ENCODE results near the gene STIMATE.

The STIMATE gene

DNA sequence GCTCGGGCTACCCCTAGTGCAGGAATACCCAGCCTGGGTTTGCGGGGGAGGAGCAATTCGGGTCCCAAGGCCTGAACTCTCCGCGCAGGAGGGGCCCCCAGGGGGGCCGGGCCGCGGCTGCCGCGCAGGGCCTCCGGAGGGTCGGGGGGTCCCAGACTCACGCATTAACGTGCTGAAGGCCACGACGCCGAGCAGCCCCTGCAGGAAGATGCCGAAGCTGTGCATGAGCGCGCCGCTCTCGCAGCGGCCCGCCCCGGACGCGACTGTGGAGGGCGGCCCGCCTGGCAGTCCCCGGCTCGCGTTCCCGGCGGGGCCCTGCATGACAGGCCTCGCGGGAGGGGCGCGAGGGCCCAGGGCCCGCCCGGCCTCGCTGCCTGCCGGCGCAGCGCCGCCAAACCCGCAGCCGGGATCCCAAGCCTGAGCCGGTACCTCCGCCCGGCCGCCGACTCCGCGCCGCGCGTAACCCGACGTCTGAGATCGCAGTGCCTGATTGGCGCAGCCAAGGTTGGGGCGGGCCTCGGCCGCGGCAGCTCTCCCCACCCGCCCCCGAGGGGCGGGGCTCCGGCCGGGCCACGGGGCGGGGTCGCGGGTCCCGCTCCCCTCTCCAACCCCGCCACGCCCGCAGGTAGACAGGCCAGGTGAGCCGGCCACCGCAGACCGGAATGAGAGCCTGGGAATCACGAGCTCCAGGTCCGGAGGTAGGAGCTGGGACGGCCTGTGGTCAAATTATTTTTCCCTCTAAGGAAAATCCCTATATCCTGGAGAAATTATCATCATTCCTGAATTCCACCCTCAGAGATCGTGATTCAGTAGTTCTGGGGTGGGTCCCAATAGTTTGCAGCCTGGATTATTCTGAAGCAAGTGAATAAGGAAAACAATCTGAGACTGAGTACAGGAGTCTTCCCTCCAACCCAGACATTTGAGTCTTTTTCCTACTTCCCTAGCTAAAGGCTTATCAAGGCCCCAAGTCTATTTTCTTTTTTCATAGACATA lies at the start of gene STIMATE:
STIMATE (minus strand) TSS at position 419 of the 993 bp plus-strand sequence; CDS start at position 321, 98 bp downstream.
- peak; percentile 100 for DNase-seq (ENCODE audit: low spot score)

DNA sequence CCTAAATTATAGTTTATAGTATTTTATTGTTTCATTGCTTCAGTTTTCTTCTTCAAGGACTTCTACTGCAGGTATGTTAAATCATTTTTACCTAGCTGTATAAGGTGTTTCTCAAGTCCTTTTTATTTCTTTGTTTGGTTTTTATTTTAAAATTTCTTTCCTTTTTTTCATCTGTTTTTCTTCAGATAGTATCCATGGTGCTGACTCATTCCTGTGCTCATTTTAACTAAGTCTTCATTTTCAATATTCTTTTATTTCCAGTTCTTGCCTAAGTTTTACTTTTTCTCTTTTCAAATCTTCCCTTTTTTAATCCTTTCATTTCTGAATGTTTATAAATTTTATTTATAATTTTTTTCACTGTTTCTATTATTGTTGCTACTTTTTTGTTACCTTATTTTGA lies 42.3 kb upstream of the STIMATE start:
- no peak for DNase-seq (ENCODE audit: low spot score)

DNA sequence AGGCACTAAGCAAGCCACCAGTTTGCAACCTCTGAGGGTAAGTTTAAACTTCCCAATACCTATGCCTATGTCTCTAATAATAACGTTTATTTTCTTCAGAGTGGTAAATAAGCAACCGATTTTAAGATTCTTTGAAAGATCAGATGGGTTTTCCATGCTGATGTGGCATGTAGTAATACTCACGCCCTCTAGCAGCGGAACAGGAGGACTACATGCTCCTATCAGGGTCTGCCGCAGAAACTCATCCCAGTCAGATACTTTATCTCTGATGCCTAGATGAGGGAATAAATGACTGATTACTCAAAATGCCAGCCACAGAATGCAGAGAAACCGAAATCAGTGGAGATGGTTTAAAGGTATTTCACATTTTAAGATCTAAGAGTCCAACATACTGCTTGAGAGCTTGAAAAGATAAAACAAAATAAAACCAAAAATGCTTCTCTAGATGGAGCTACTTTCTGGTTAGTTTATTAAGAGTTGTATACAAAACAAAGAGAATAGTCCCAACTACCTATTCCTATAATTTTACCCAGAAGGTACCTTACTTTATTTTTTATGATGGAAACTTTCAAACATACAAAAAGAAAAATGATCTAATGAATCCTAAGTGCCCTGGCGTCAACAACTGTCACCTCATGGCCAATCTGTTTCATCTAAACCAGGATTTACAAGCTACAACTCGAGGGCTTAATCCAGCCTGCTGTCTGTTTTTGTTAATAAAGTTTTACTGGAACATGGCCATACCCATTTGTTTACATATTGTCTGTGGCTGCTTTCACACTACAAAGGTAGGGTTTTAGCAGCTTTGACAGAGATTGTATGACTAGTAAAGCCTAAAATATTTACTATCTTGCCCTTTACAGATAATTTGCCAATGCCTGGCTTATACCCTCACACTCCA lies 37.5 kb upstream of the STIMATE start:
- DNase-seq (ENCODE audit: low spot score): peak; percentile 72

DNA sequence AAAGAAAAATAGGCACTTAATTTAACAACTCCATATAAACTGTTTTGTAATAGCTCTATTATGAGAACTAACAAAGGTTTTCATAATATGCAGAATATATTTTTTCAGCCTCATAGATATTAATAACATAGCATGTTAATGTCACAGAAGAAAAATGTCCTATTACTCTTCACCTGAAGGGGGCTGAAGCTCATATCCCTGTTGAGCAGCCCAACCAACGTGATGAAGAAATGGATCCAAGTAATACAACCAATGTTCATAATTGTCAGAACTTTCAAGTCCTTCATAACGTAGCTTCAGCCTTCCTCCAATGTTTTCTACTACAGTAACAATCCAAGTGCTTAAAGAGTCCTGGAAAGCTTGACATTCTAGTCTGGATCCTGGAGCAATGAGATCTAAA lies 34.5 kb upstream of the STIMATE start:
- DNase-seq (ENCODE audit: low spot score): no peak

DNA sequence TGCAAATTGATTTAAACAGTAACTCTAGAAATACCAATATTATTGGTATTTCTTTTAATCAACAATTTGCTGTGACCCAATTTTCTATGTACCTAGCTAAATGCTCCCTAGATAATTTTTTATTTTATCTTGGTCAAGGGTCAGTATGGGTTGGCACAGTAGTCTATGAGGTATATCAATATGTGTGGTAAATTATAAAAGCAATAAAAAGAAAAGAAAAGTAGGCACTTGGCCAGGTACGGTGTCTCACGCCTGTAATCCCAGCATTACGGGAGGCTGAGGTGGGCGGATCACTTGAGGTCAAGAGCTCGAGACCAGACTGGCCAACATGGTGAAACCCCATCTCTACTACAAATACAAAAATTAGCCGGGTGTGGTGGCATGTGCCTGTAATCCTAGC lies 34.0 kb upstream of the STIMATE start:
- DNase-seq (ENCODE audit: low spot score): no peak

DNA sequence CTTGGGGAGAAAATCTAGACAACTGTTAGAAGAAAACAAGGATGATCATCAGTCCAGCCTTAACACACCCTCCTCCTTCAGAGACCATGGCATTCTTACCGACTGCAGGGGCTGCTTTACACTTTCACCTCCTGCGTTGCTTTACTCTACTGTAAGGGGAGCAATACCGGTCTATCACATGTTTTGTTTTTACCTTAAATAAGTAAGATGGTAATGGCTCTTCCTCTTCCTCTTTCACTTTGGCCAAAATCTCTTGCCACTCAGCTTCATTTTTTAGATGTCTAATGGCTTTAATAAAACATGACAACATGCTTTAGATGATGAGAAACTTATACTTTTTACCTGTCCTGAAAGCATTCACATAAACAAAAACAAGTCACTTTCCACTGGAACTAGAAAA lies 33.4 kb upstream of the STIMATE start:
- DNase-seq (ENCODE audit: low spot score): no peak

DNA sequence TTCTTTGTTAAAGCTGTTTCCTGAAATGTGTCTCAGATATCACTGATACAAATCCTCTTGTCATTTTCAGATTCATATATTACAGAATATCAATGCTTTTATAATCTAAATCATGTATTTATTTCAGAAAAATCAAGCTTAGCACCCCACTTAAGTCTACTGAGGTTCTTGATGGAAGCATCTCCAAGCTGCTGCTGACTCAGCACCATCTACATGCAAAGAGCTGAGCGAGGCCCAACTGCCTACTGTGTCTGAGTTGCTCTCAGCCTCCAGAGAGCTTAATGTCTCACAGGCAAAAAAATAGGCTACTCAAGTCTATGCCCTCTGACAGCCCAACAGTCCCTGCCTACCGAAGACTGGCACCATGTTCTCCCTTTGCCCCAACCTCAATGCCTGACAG lies 29.2 kb upstream of the STIMATE start:
- DNase-seq (ENCODE audit: low spot score): no peak

DNA sequence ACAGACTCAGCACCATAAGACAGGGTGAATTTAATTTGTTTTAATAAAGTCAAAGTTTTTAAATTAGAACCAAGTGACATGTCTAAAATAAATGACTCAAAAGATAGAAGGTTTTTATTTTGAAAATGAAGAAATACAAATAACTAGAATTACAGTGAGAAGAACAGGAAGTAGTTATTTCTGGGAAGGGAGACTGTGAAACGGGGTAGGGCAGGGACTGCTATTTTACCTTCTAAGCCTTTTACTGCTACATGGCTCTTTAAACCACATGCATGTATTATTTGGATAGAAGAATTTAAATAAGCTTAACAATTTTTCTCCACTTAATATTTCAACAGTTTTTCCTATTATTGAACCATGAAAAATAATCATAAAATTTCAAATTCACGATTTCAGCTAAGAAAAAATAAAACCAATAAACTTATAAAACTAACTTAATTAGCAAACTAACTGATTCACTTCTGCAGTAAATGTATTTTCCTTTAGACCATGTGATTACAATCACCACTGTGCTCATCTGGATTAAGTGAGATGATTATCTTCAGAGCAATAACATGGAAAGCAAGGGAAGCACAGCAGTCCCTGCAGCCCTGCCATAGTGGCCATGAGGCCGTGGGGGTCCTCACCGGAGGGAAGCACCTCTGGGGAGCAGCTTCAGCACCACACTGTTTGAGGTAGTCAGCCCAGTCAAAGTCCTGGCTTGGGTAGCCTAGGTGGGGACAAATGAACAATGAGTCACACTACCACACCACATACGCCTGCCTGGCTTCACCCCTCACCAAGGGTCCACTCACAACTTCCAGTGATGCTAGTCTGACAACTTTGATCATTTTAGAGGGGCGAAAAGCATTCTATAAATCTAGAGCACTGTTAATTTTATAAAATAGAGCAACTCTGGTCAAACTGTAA lies 28.3 kb upstream of the STIMATE start:
- DNase-seq (ENCODE audit: low spot score): no peak

DNA sequence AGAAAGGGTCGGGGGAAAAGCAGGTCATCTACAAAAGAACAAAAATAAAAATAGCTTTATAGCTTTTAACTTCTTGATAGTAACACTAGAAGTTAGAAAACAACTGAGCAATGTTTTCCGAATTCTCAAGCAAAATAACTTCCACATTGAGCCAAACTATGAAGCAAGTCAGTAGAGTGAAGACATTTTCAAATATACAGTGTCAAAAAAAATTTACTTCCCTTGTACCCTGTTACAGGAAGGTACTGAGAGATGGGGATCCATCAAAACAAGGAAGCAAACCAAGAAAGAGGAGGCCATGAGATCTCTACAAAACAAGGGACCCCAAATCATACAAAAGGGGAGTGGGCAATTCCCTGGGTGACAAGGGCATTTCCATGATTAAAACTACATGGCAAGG lies 26.6 kb upstream of the STIMATE start:
- DNase-seq (ENCODE audit: low spot score): no peak

DNA sequence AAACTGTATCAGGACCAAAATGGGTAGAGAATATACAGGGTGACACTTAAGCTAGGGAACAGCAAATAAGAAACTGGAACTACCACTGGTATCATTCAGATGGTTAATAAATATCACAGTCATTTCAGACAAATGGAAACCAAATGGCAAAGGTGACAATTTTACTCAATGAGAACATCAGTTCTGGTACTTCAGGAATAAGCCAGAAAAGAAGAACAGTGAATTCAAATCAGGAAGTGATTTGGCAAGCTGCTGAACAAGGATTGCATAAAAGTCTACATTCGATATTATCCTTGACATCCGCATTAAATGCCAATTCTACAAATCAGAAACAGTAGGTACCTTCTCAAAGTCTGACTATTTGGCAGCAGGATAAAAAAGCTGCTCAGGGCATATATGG lies 23.5 kb upstream of the STIMATE start:
- no peak for DNase-seq (ENCODE audit: low spot score)

DNA sequence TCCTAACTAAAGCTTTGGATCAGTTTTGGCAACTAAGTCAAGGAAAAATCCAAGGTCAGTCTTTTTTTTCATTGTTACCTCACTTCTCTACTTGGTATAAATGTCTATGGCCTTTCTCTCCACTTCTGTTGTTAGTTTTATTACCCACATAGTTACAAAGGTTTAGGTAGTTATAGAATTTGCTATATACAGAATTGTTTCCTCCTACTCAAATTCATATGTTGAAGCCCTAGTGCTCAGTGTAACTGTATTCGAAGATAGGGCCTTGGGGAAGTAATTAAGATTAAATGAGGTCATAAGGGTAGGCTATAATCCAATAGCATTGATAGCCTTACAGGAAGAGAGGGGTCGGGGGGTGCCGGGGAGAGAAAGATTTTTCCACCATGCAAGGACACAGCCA lies 19.7 kb upstream of the STIMATE start:
- DNase-seq (ENCODE audit: low spot score): no peak

DNA sequence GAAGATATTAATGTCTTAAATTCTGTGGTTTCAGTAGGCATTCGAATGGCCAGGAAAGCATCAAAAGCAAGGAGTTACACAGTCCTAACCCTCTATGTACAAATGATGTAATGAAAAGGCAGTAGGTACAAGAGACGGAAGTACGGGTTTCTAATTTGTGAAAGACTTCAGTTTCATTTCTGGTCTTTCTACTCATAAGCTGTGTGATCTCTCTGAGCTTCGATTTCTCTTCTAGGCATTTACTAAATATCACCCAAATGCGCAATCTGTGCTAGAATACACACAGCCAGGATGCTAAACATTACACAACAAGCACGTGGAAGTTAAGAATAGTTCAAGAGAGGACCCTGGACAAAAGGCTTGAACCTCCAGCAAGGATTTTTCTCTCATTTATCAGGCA lies 17.9 kb upstream of the STIMATE start:
- no peak for DNase-seq (ENCODE audit: low spot score)

DNA sequence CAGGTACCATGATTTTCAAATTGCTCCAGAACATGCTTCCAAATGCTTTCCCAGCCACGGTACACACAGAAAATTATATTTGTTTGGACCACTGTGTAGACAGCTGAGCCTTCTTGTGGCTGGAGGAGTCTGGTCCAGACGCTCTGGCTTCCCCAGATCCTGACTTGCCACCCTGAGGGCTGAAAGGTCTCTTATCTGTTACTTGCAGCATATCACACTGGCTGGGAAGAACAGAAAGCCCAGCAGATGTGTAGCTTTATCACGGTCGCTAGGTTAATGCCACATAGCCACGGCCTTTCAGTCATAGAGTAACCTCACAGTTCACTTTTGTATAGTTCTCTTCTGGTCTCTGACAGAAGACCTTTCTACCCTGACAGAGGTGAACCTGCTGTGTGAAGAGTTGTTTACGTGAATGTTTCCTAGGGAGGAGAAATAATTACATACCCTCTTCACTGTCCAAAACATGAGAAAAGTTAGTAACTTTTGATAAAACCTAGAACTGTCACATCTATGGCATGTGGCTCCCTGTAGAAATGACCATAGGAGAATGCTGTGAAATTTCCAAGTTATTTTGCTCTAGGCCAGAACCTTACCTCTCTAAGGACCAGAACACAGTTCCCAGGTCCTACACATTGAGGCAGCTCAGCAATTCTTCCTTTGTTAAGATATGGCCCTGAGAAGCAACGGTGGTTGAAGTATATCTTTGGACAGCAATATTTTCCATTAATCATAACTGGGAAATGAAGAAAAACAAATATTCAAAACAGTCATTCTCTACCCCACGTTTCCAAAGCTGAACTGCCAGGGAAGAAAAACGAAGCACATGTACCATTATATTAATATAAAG lies 15.8 kb upstream of the STIMATE start:
- DNase-seq (ENCODE audit: low spot score): no peak

DNA sequence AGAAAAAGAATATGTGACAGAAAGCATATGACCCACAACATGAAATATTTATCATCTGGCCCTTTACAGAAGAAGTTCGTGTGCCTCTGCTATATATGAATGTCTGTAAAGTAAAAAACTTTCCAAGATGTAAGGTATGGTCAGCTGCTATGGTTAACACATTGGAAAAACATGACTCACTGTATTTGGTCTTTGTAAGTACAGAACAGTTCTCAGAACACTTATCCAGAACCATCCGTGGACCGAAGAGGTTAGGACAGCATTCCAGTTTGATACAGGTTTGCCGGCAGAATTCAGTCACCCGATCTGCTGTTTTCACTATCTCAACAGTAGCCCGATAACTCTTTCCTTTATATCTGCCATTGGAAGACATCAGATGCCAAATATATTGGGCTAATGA lies 13.5 kb upstream of the STIMATE start:
- DNase-seq (ENCODE audit: low spot score): no peak

DNA sequence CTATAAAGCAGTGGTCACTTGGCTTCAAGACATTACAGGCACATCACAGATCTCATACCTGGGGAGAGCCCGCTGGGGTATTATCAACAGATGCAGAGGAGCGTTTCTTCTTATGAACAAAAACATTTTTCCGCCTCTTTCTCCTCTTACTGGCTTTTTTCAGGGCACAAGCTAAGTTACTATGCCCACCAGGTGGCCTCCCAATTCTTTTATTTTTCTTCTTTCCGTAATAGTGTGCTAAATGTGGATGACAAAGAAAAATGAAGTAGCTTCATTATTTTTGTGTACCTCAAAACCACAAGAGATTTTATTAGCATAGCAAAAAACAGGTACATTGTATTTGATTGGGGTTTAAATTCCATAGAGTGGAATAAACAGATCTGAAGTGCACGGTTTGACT lies 10.1 kb upstream of the STIMATE start:
- no peak for DNase-seq (ENCODE audit: low spot score)

DNA sequence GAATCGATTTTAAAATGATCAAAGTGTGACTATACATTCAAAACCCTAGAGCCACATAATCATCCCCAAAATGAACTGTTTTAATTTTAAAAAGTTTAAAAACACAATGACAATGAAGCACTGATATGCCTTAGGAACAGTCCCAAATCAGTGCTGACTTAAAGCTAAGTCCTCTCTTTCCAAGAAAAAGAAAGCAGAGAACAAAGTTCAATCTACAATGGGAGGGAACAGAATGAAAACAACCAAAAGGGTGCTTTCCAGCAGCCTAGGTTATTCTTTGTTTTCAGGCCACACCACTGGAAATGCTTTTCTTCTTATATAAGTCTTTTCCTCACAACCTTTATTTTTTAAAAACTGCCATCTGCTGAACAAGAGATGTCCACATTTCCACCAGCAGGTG lies 7.2 kb upstream of the STIMATE start:
- DNase-seq (ENCODE audit: low spot score): no peak

DNA sequence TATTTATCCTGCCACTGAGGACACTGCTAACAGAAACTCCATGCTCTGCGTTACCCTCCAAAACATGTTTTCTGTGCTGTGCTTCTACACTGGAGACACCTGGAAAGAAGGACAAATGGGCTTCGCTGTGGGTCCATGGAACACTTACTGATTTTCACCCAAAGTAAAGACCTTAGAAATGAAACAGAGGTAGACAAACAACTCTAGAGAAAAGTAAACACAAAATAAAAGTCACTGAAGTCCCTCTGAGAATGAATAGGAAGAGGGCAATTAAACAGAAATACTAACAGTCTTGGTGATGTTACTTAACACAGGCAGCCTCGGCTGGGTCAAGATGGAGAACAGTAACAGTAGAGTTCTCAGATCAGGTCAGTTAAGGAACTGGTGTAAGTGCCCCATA lies 6.7 kb upstream of the STIMATE start:
- no peak for DNase-seq (ENCODE audit: low spot score)

DNA sequence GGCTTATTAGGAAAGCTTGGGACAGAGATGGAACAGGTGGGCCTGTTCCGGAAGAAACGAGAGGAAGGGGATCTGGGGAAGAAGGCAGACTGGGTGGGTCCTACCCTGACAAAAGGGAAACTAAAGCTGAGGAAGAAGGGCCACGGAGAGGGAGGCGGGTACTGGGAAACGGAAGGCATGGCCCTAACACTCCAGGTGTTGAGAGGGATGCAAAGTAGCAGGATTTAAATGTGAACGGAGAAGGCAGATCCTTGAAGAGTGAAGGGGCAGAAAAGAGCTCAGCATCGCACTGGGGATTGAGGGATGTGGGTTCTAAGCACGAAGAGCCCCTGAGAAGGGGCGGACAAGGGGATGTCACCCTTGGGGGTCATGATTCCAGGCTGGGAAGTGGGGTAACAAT lies 735 bp downstream of the STIMATE start:
- peak; percentile 63 for DNase-seq (ENCODE audit: low spot score)

DNA sequence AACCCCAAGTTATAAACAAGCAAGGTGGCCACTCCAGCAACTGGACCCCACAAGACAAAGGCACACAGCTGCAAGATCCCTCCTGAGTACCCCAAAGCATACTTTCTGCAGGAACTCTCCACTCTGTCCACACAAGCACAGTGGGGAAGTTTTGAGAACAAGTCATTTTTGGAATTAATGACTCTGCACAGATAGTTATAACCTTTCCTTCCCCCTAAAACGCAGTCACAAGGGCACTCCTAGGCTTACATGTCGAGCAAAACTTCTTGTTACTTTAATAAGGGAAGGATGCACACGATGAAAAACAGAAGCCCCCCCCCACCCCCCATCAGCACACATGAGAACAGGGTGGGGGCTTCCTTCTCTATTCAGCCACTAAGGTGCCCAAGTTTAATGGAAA lies 1.2 kb downstream of the STIMATE start:
- no peak for DNase-seq (ENCODE audit: low spot score)

DNA sequence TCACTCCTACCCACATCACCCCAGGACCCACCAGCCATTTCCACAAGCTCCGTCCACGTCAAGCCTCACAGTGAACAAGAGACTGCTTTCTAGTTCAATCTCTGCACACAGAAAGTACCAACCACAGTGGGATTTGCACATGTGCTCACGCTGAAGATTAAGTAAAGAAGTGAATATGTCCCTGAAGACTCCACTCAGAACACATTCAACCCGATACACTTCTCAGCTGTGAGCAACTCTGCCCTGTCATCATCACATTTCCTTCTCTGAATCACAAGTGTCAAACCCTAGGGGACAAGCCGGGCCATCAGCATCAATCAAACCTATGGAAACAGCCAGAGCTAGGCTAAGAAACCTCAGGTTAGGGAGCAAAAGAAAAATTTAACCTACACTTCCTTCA lies 1.9 kb downstream of the STIMATE start:
- DNase-seq (ENCODE audit: low spot score): no peak

DNA sequence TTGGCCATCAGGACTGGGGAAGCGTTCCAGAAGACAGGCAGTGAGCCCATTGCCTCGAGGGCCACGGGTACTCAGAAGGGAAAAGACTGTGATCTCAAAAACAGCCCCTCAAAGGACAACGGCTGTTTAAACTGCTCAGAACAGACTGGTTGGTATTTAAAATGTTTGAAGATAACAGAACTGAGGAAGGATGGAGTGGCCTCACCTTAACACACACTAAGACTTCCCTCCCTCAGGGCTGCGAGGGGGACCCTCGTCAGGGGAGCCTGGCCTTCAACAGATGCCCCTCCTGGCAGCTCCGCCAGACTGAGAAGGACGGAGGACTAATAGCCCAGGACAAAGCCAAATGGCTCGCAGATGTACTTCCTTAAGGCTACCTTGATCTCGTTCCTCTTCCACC lies 2.6 kb downstream of the STIMATE start:
- DNase-seq (ENCODE audit: low spot score): no peak

All from iPS-NIHi11 (cell line).